ENCODE results near the gene BCAS1.

DNA sequence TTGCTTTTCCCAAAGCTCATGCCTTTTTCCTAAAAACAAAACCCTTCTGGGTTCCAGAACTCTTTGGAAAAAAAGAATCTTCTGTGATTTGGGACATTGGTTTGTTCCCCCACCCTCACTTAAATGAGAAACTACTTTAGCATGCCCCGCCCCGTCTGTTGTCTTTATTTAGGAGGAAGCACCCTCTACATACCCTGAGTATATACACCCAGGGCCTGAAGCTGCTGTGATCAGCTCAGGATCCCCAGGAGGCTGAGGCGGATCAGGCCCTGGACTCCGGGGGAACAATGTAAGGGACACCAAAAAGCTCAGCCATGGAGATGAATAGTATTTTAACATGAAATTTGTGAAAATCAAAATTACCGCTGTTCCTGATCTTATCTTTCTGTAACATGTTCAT lies 1.4 kb downstream of the BCAS1 start:
- no peak for TF ChIP-seq CTCF (IDR thresholded peaks at IDR 0.05; ENCODE audit: low read depth, low read length)
- no peak for TF ChIP-seq POLR2A (IDR thresholded peaks at IDR 0.05; ENCODE audit: extremely low read depth, insufficient read length)
- no peak for TF ChIP-seq MYC (IDR thresholded peaks at IDR 0.05; ENCODE audit: low read depth, low read length)
- TF ChIP-seq, protein P1, sequence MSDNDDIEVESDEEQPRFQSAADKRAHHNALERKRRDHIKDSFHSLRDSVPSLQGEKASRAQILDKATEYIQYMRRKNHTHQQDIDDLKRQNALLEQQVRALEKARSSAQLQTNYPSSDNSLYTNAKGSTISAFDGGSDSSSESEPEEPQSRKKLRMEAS (IDR thresholded peaks at IDR 0.05; ENCODE audit: low read depth, low read length): no peak

All from NB4 (cell line).